ENCODE results near the gene SEMA6B.
A peak's percentile ranks its signal among the peaks of the same experiment; 100 is the strongest.
"Not testable (repeated sequence)": the region's sequence is repeated elsewhere in the genome, so short reads cannot be mapped to it uniquely, and the experiment has no call there.

The SEMA6B gene

GRCh38 chr19:4539169-4539692 lies 20.3 kb downstream of the SEMA6B start:
- Histone ChIP-seq H3K9me3 (ENCODE audit: control insufficient read depth, low read depth, low read length) (no peaks in the 10 kb centered on the region), H3K4me1 (ENCODE audit: control insufficient read depth, low read depth, low read length) (no peaks in the 10 kb centered on the region), H3K36me3 (ENCODE audit: control insufficient read depth, low read depth, low read length) (no peaks in the 10 kb centered on the region), H3K9ac (ENCODE audit: low read length) (no peak overlapping the region), H3K27ac (ENCODE audit: low read length) (no peak overlapping the region), H3K27me3 (ENCODE audit: control insufficient read depth, insufficient read depth, low read length) (peaks cover 6% of the 10 kb centered on the region), H3K4me3 (ENCODE audit: low read length) (no peak overlapping the region)

- Histone ChIP-seq H3K27ac (ENCODE audit: low read length) (no peak overlapping the region), H3K9me3 (ENCODE audit: control insufficient read depth, low read depth, low read length) (no peaks in the 10 kb centered on the region), H3K36me3 (ENCODE audit: control insufficient read depth, low read depth, low read length) (no peaks in the 10 kb centered on the region), H3K9ac (ENCODE audit: low read length) (no peak overlapping the region), H3K4me3 (ENCODE audit: low read length) (no peak overlapping the region), H3K27me3 (ENCODE audit: control insufficient read depth, insufficient read depth, low read length) (peaks cover 12% of the 10 kb centered on the region), H3K4me1 (ENCODE audit: control insufficient read depth, low read depth, low read length) (no peaks in the 10 kb centered on the region)
Observed at GRCh38 chr19:4538601-4538954, 20.9 kb downstream of the SEMA6B start.

GRCh38 chr19:4537953-4538600 lies 21.4 kb downstream of the SEMA6B start:
- Histone ChIP-seq H3K4me3 (ENCODE audit: low read length) (no peak overlapping the region), H3K36me3 (ENCODE audit: control insufficient read depth, low read depth, low read length) (no peaks in the 10 kb centered on the region), H3K4me1 (ENCODE audit: control insufficient read depth, low read depth, low read length) (no peaks in the 10 kb centered on the region)

GRCh38 chr19:4536798-4537197 lies 22.7 kb downstream of the SEMA6B start:
- peaks cover 15% of the 10 kb centered on the region for H3K27me3 ChIP-seq (ENCODE audit: control insufficient read depth, insufficient read depth, low read length)
- H3K4me1 ChIP-seq (ENCODE audit: control insufficient read depth, low read depth, low read length), result no peaks in the 10 kb centered on the region
- H3K4me3 ChIP-seq (ENCODE audit: low read length), result no peak overlapping the region
- H3K9ac ChIP-seq (ENCODE audit: low read length), result no peak overlapping the region
- H3K9me3 ChIP-seq (ENCODE audit: control insufficient read depth, low read depth, low read length), result no peaks in the 10 kb centered on the region
- H3K27ac ChIP-seq (ENCODE audit: low read length), result no peak overlapping the region
- no peaks in the 10 kb centered on the region for H3K36me3 ChIP-seq (ENCODE audit: control insufficient read depth, low read depth, low read length)

More at GRCh38 chr19:4537953-4538600, 21.4 kb downstream of the SEMA6B start:
- Histone ChIP-seq H3K27ac (ENCODE audit: low read length) (no peak overlapping the region), H3K9me3 (ENCODE audit: control insufficient read depth, low read depth, low read length) (no peaks in the 10 kb centered on the region), H3K27me3 (ENCODE audit: control insufficient read depth, insufficient read depth, low read length) (peaks cover 15% of the 10 kb centered on the region), H3K9ac (ENCODE audit: low read length) (no peak overlapping the region)

GRCh38 chr19:4534836-4535658 lies 24.4 kb downstream of the SEMA6B start, which contains the start of gene PLIN5:
TSS of gene PLIN5 (minus strand) at chr19:4535224. CDS start at chr19:4534074, 1,150 bp downstream.
- no peak within 1 kb of the TSS for H3K9ac ChIP-seq (ENCODE audit: low read length)
- no peaks in the 10 kb centered on the region for H3K9me3 ChIP-seq (ENCODE audit: control insufficient read depth, low read depth, low read length)
- no peak within 1 kb of the TSS for H3K27ac ChIP-seq (ENCODE audit: low read length)

GRCh38 chr19:4533835-4534424 lies 25.6 kb downstream of the SEMA6B start:
- H3K9ac ChIP-seq (ENCODE audit: low read length), result no peak overlapping the region
- H3K4me3 ChIP-seq (ENCODE audit: low read length), result no peak overlapping the region
- no peak overlapping the region for H3K27ac ChIP-seq (ENCODE audit: low read length)
- H3K27me3 ChIP-seq (ENCODE audit: control insufficient read depth, insufficient read depth, low read length), result peaks cover 15% of the 10 kb centered on the region
- no peaks in the 10 kb centered on the region for H3K36me3 ChIP-seq (ENCODE audit: control insufficient read depth, low read depth, low read length)
- no peaks in the 10 kb centered on the region for H3K4me1 ChIP-seq (ENCODE audit: control insufficient read depth, low read depth, low read length)
- H3K9me3 ChIP-seq (ENCODE audit: control insufficient read depth, low read depth, low read length), result no peaks in the 10 kb centered on the region

More at GRCh38 chr19:4534836-4535658, 24.4 kb downstream of the SEMA6B start, which contains the start of gene PLIN5:
- no peaks in the 10 kb centered on the region for H3K36me3 ChIP-seq (ENCODE audit: control insufficient read depth, low read depth, low read length)
- no peaks in the 10 kb centered on the region for H3K4me1 ChIP-seq (ENCODE audit: control insufficient read depth, low read depth, low read length)
- peaks cover 15% of the 10 kb centered on the region for H3K27me3 ChIP-seq (ENCODE audit: control insufficient read depth, insufficient read depth, low read length)
- H3K4me3 ChIP-seq (ENCODE audit: low read length), result peak within 1 kb of the TSS; percentile 50

- Histone ChIP-seq H3K4me3 (ENCODE audit: low read length) (no peak overlapping the region), H3K27ac (ENCODE audit: low read length) (no peak overlapping the region), H3K9ac (ENCODE audit: low read length) (no peak overlapping the region), H3K4me1 (ENCODE audit: control insufficient read depth, low read depth, low read length) (no peaks in the 10 kb centered on the region), H3K27me3 (ENCODE audit: control insufficient read depth, insufficient read depth, low read length) (peaks cover 15% of the 10 kb centered on the region), H3K9me3 (ENCODE audit: control insufficient read depth, low read depth, low read length) (no peaks in the 10 kb centered on the region), H3K36me3 (ENCODE audit: control insufficient read depth, low read depth, low read length) (no peaks in the 10 kb centered on the region)
Observed at GRCh38 chr19:4533334-4533733, 26.1 kb downstream of the SEMA6B start.

GRCh38 chr19:4531562-4532165 lies 27.8 kb downstream of the SEMA6B start:
- no peak overlapping the region for H3K4me3 ChIP-seq (ENCODE audit: low read length)

GRCh38 chr19:4529924-4530522 lies 29.5 kb downstream of the SEMA6B start:
- peaks cover 15% of the 10 kb centered on the region for H3K27me3 ChIP-seq (ENCODE audit: control insufficient read depth, insufficient read depth, low read length)
- no peak overlapping the region for H3K9ac ChIP-seq (ENCODE audit: low read length)
- H3K36me3 ChIP-seq (ENCODE audit: control insufficient read depth, low read depth, low read length), result no peaks in the 10 kb centered on the region
- H3K27ac ChIP-seq (ENCODE audit: low read length), result no peak overlapping the region
- H3K4me1 ChIP-seq (ENCODE audit: control insufficient read depth, low read depth, low read length), result no peaks in the 10 kb centered on the region
- no peaks in the 10 kb centered on the region for H3K9me3 ChIP-seq (ENCODE audit: control insufficient read depth, low read depth, low read length)
- H3K4me3 ChIP-seq (ENCODE audit: low read length), result no peak overlapping the region

More at GRCh38 chr19:4531562-4532165, 27.8 kb downstream of the SEMA6B start:
- Histone ChIP-seq H3K27me3 (ENCODE audit: control insufficient read depth, insufficient read depth, low read length) (peaks cover 15% of the 10 kb centered on the region), H3K9ac (ENCODE audit: low read length) (no peak overlapping the region), H3K36me3 (ENCODE audit: control insufficient read depth, low read depth, low read length) (no peaks in the 10 kb centered on the region), H3K4me1 (ENCODE audit: control insufficient read depth, low read depth, low read length) (no peaks in the 10 kb centered on the region), H3K9me3 (ENCODE audit: control insufficient read depth, low read depth, low read length) (no peaks in the 10 kb centered on the region), H3K27ac (ENCODE audit: low read length) (no peak overlapping the region)

GRCh38 chr19:4528843-4529242 lies 30.6 kb downstream of the SEMA6B start:
- Histone ChIP-seq H3K9me3 (ENCODE audit: control insufficient read depth, low read depth, low read length) (no peaks in the 10 kb centered on the region), H3K9ac (ENCODE audit: low read length) (no peak overlapping the region), H3K27me3 (ENCODE audit: control insufficient read depth, insufficient read depth, low read length) (peaks cover 5% of the 10 kb centered on the region), H3K36me3 (ENCODE audit: control insufficient read depth, low read depth, low read length) (no peaks in the 10 kb centered on the region), H3K4me1 (ENCODE audit: control insufficient read depth, low read depth, low read length) (no peaks in the 10 kb centered on the region), H3K27ac (ENCODE audit: low read length) (no peak overlapping the region), H3K4me3 (ENCODE audit: low read length) (no peak overlapping the region)

- H3K36me3 ChIP-seq (ENCODE audit: control insufficient read depth, low read depth, low read length); H3K9ac ChIP-seq (ENCODE audit: low read length); H3K4me1 ChIP-seq (ENCODE audit: control insufficient read depth, low read depth, low read length); H3K27me3 ChIP-seq (ENCODE audit: control insufficient read depth, insufficient read depth, low read length); H3K4me3 ChIP-seq (ENCODE audit: low read length); H3K9me3 ChIP-seq (ENCODE audit: control insufficient read depth, low read depth, low read length); H3K27ac ChIP-seq (ENCODE audit: low read length): not testable (repeated sequence)
Observed at GRCh38 chr19:4527377-4527776, 32.1 kb downstream of the SEMA6B start.

Data from iPS-18a (cell line).